Placental epithelial cell (primary cell): ENCODE data around the gene LSM3. TPM values are rescaled to one million over a fixed set of nuclear protein-coding genes. Genes with fewer than 3 reads are reported as not detected.

Experiments used
- total RNA-seq: library from RNA; depleted of rRNA; stranded (reverse); fragments of >200 nt; gene quantifications from 2 replicates; pipeline ENCODE4 v1.2.3, GENCODE V29; 2012

Gene LSM3
- 4.3 and 9.2 TPM in 2 replicates for total RNA-seq

GRCh38 chr3:14178247-14179113 is at the start of gene LSM3, which contains the start of gene XPC:
Gene LSM3, plus strand, starts transcription at chr3:14178817. Its CDS starts 44 bp downstream, at chr3:14178861.
Gene XPC, minus strand, starts transcription at chr3:14178601. Its CDS starts 33 bp downstream, at chr3:14178568.

Other genes starting within 250 kb of the LSM3 start
- gene CHCHD4, start 53.9 kb upstream of the LSM3 start, total RNA-seq: 5.1 and 6.5 TPM in 2 replicates
- 143 and 177 TPM in 2 replicates for gene TMEM43, start 53.8 kb upstream of the LSM3 start, total RNA-seq
- 75.9 and 114 TPM in 2 replicates for gene XPC, start 216 bp upstream of the LSM3 start, total RNA-seq
- gene SLC6A6, start 223.8 kb downstream of the LSM3 start, total RNA-seq: 9.8 and 57.0 TPM in 2 replicates